ENCODE measurements around the gene ABCA2. TPM values are rescaled to one million over a fixed set of nuclear protein-coding genes. Genes with fewer than 3 reads are reported as not detected.

Gene ABCA2
- polyA plus RNA-seq, 3 donors from 2014 or later: 2.2 to 34.5 (median 6.3) TPM

Other genes with a start within 250 kb of the ABCA2 start
- gene TMEM141, start 236.9 kb downstream of the ABCA2 start, polyA plus RNA-seq: 10 to 100 TPM; 61.2 to 83.3 (median 62.1) TPM
- under 1 TPM; 0.37 to 0.46 (median 0.40) TPM for gene CCDC183, start 231.9 kb downstream of the ABCA2 start, polyA plus RNA-seq
- 10 to 100 TPM in 2 of 3 donors, 1 to 10 TPM in 1; 5.4 to 24.6 (median 11.0) TPM for gene RABL6, start 220.3 kb downstream of the ABCA2 start, polyA plus RNA-seq
- under 1 TPM; 0.09 to 1.00 (median 0.82) TPM for gene AJM1, start 185.8 kb downstream of the ABCA2 start, polyA plus RNA-seq
- 100 to 1,000 TPM; 127 to 212 (median 166) TPM for gene PHPT1, start 178.8 kb downstream of the ABCA2 start, polyA plus RNA-seq
- gene MAMDC4, start 175.9 kb downstream of the ABCA2 start, polyA plus RNA-seq: under 1 TPM in 1 of 3 donors, not detected in 2; 0.19 TPM
- gene EDF1, start 161.9 kb downstream of the ABCA2 start, polyA plus RNA-seq: 100 to 1,000 TPM; 309 to 463 (median 411) TPM
- gene TRAF2, start 141.7 kb downstream of the ABCA2 start, polyA plus RNA-seq: 10 to 100 TPM in 2 of 3 donors, 1 to 10 TPM in 1; 7.6 to 32.7 (median 11.0) TPM
- gene FBXW5, start 83.5 kb downstream of the ABCA2 start, polyA plus RNA-seq: 100 to 1,000 TPM; 120 to 211 (median 120) TPM
- 1 to 10 TPM; 1.7 to 5.1 (median 2.1) TPM for gene C8G, start 83.0 kb downstream of the ABCA2 start, polyA plus RNA-seq
- gene LCN12, start 76.0 kb downstream of the ABCA2 start, polyA plus RNA-seq: not detected
- gene PTGDS, start 50.7 kb downstream of the ABCA2 start, polyA plus RNA-seq: 100 to 1,000 TPM in 2 of 3 donors, 10 to 100 TPM in 1; 93.2 to 201 (median 164) TPM
- gene LCNL1, start 45.2 kb downstream of the ABCA2 start, polyA plus RNA-seq: not detected
- gene PAXX, start 35.8 kb downstream of the ABCA2 start, polyA plus RNA-seq: 100 to 1,000 TPM; 135 to 207 (median 182) TPM
- gene CLIC3, start 31.7 kb downstream of the ABCA2 start, polyA plus RNA-seq: 100 to 1,000 TPM; 673 to 911 (median 762) TPM
- 10 to 100 TPM; 20.6 to 33.0 (median 25.6) TPM for gene FUT7, start 3.9 kb upstream of the ABCA2 start, polyA plus RNA-seq
- 1 to 10 TPM in 2 of 3 donors, under 1 TPM in 1; 0.36 to 1.4 (median 1.1) TPM for gene NPDC1, start 17.9 kb upstream of the ABCA2 start, polyA plus RNA-seq
- not detected for gene ENTPD2, start 25.8 kb upstream of the ABCA2 start, polyA plus RNA-seq
- gene SAPCD2, start 42.3 kb upstream of the ABCA2 start, polyA plus RNA-seq: under 1 TPM; 0.06 to 0.95 (median 0.39) TPM
- gene UAP1L1, start 49.3 kb upstream of the ABCA2 start, polyA plus RNA-seq: 1 to 10 TPM; 1.3 to 1.4 (median 1.4) TPM
- gene MAN1B1, start 58.7 kb upstream of the ABCA2 start, polyA plus RNA-seq: 10 to 100 TPM; 59.7 to 71.8 (median 66.1) TPM
- 100 to 1,000 TPM; 136 to 176 (median 168) TPM for gene DPP7, start 86.5 kb upstream of the ABCA2 start, polyA plus RNA-seq
- not detected for gene GRIN1, start 110.9 kb upstream of the ABCA2 start, polyA plus RNA-seq
- 1 to 10 TPM in 1 of 3 donors, under 1 TPM in 1, not detected in 1; 0.22 to 2.1 TPM for gene LRRC26, start 141.8 kb upstream of the ABCA2 start, polyA plus RNA-seq
- not detected for gene TMEM210, start 143.8 kb upstream of the ABCA2 start, polyA plus RNA-seq
- 1 to 10 TPM; 4.2 to 7.0 (median 5.3) TPM for gene ANAPC2, start 160.3 kb upstream of the ABCA2 start, polyA plus RNA-seq
- 100 to 1,000 TPM; 164 to 191 (median 181) TPM for gene SSNA1, start 160.4 kb upstream of the ABCA2 start, polyA plus RNA-seq
- 1 to 10 TPM in 1 of 3 donors, under 1 TPM in 2; 0.11 to 1.1 (median 0.60) TPM for gene TPRN, start 172.5 kb upstream of the ABCA2 start, polyA plus RNA-seq
- 100 to 1,000 TPM; 131 to 169 (median 142) TPM for gene TMEM203, start 177.4 kb upstream of the ABCA2 start, polyA plus RNA-seq
- 10 to 100 TPM in 1 of 3 donors, 1 to 10 TPM in 2; 1.7 to 10.3 (median 4.2) TPM for gene NDOR1, start 177.5 kb upstream of the ABCA2 start, polyA plus RNA-seq
- gene RNF208, start 194.0 kb upstream of the ABCA2 start, polyA plus RNA-seq: not detected
- under 1 TPM in 1 of 3 donors, not detected in 2; 0.19 TPM for gene CYSRT1, start 196.9 kb upstream of the ABCA2 start, polyA plus RNA-seq
- gene RNF224, start 199.3 kb upstream of the ABCA2 start, polyA plus RNA-seq: not detected
- gene SLC34A3, start 202.7 kb upstream of the ABCA2 start, polyA plus RNA-seq: not detected
- 10 to 100 TPM; 60.8 to 98.2 (median 71.9) TPM for gene TUBB4B, start 213.1 kb upstream of the ABCA2 start, polyA plus RNA-seq
- gene STPG3, start 223.0 kb upstream of the ABCA2 start, polyA plus RNA-seq: not detected
- 10 to 100 TPM; 25.0 to 36.8 (median 34.6) TPM for gene NELFB, start 227.1 kb upstream of the ABCA2 start, polyA plus RNA-seq
- gene TOR4A, start 249.5 kb upstream of the ABCA2 start, polyA plus RNA-seq: 10 to 100 TPM in 1 of 3 donors, 1 to 10 TPM in 2; 4.9 to 13.9 (median 7.2) TPM